H9 (cell line): ENCODE results near the gene AFDN. TPM values are rescaled to one million over a fixed set of nuclear protein-coding genes. Genes with fewer than 3 reads are reported as not detected.

Source experiments
- DNase-seq: peaks from one replicate; pipeline ENCODE4 v3.0.0-alpha.2; 2017
- H2AFZ ChIP-seq: one replicate; pipeline ENCODE4 v1.6.1; 2013; ENCODE audit warnings: mild to moderate bottlenecking, low read length, control low read depth, moderate library complexity
- H2AK5ac ChIP-seq: 2 replicates; pipeline ENCODE4 v1.6.1; 2013; ENCODE audit warnings: low read length, control low read depth, mixed read lengths; ENCODE audit not compliant: insufficient read length
- H2BK120ac ChIP-seq: one replicate; pipeline ENCODE4 v1.6.1; 2013; ENCODE audit warnings: low read depth, mild to moderate bottlenecking, low read length, control low read depth, inconsistent platforms; ENCODE audit not compliant: poor library complexity, severe bottlenecking
- H2BK12ac ChIP-seq: 2 replicates; pipeline ENCODE4 v1.6.1; 2013; ENCODE audit warnings: low read length, control low read depth, mixed read lengths, low read depth; ENCODE audit not compliant: insufficient read length
- H2BK15ac ChIP-seq: 2 replicates; pipeline ENCODE4 v1.6.1; 2013; ENCODE audit warnings: low read depth, low read length, control low read depth
- H2BK20ac ChIP-seq: one replicate; pipeline ENCODE4 v1.6.1; 2013; ENCODE audit warnings: low read depth, mild to moderate bottlenecking, low read length, control low read depth, inconsistent platforms; ENCODE audit not compliant: poor library complexity, severe bottlenecking
- H2BK5ac ChIP-seq: 2 replicates; pipeline ENCODE4 v1.6.1; 2013; ENCODE audit warnings: low read length, control low read depth, mixed read lengths; ENCODE audit not compliant: insufficient read length
- H3K14ac ChIP-seq: 2 replicates; pipeline ENCODE4 v1.6.1; 2013; ENCODE audit warnings: low read length, control low read depth; ENCODE audit not compliant: insufficient read depth
- H3K18ac ChIP-seq: 2 replicates; pipeline ENCODE4 v1.6.1; 2013; ENCODE audit warnings: low read depth, mild to moderate bottlenecking, mixed read lengths, low read length, control low read depth; ENCODE audit not compliant: insufficient read length
- H3K23ac ChIP-seq: 2 replicates; pipeline ENCODE4 v1.6.1; 2013; ENCODE audit warnings: low read length, control low read depth, mixed read lengths, low read depth; ENCODE audit not compliant: insufficient read length
- H3K23me2 ChIP-seq: 2 replicates; pipeline ENCODE4 v1.6.1; 2013; ENCODE audit warnings: low read depth, mild to moderate bottlenecking, mixed read lengths, low read length, control low read depth; ENCODE audit not compliant: insufficient read length, poor library complexity, severe bottlenecking
- H3K27ac ChIP-seq: 2 replicates; pipeline ENCODE4 v1.5.1; 2013; ENCODE audit warnings: low read length, control low read depth, mixed read lengths, low read depth; ENCODE audit not compliant: insufficient read length
- H3K27me3 ChIP-seq: 2 replicates; pipeline ENCODE4 v1.6.1; 2013; ENCODE audit warnings: low read length, control low read depth, inconsistent platforms; ENCODE audit not compliant: insufficient read depth
- H3K4ac ChIP-seq: 2 replicates; pipeline ENCODE4 v1.6.1; 2013; ENCODE audit warnings: low read depth, mild to moderate bottlenecking, control low read depth, inconsistent platforms, low read length, moderate library complexity
- H3K4me1 ChIP-seq: 2 replicates; pipeline ENCODE4 v1.6.1; 2013; ENCODE audit warnings: low read length, control low read depth, inconsistent platforms; ENCODE audit not compliant: insufficient read depth
- H3K4me2 ChIP-seq: 2 replicates; pipeline ENCODE4 v1.6.1; 2013; ENCODE audit warnings: low read length, control low read depth, mixed read lengths; ENCODE audit not compliant: insufficient read length, insufficient read depth
- H3K56ac ChIP-seq: 2 replicates; pipeline ENCODE4 v1.6.1; 2013; ENCODE audit warnings: low read depth, mild to moderate bottlenecking, mixed read lengths, low read length, control low read depth; ENCODE audit not compliant: insufficient read length
- H3K79me1 ChIP-seq: 2 replicates; pipeline ENCODE4 v1.6.1; 2013; ENCODE audit warnings: low read depth, mild to moderate bottlenecking, moderate library complexity, low read length, control low read depth, inconsistent platforms; ENCODE audit not compliant: insufficient read depth, poor library complexity, severe bottlenecking
- H3K79me2 ChIP-seq: 2 replicates; pipeline ENCODE4 v1.6.1; 2013; ENCODE audit warnings: low read length, control low read depth, inconsistent platforms; ENCODE audit not compliant: insufficient read depth
- H3K9ac ChIP-seq: 2 replicates; pipeline ENCODE4 v1.6.1; 2013; ENCODE audit warnings: low read length, control low read depth, mixed read lengths; ENCODE audit not compliant: insufficient read length; ENCODE audit errors: extremely low read depth
- H3K9me3 ChIP-seq: one replicate; pipeline ENCODE4 v1.6.1; 2013; ENCODE audit warnings: low read depth, low read length, inconsistent platforms; ENCODE audit not compliant: control insufficient read depth
- H3T11ph ChIP-seq: one replicate; pipeline ENCODE4 v1.6.1; 2013; ENCODE audit warnings: mild to moderate bottlenecking, low read length, control low read depth, inconsistent platforms
- H4K20me1 ChIP-seq: one replicate; pipeline ENCODE4 v1.6.1; 2013; ENCODE audit not compliant: control insufficient read depth, insufficient read length, insufficient read depth
- H4K5ac ChIP-seq: 2 replicates; pipeline ENCODE4 v1.6.1; 2013; ENCODE audit warnings: low read depth, mild to moderate bottlenecking, mixed read lengths, low read length, control low read depth; ENCODE audit not compliant: insufficient read length
- H4K8ac ChIP-seq: replicated peaks from 2 replicates; pipeline ENCODE4 v1.6.1; 2013; ENCODE audit warnings: low read length, control low read depth, mixed read lengths, low read depth; ENCODE audit not compliant: insufficient read length
- H4K91ac ChIP-seq: 2 replicates; pipeline ENCODE4 v1.6.1; 2013; ENCODE audit warnings: low read depth, mild to moderate bottlenecking, moderate library complexity, mixed read lengths, low read length, control low read depth; ENCODE audit not compliant: insufficient read length
- H3K27ac Mint-ChIP-seq, 3 experiments: 2 replicates in 2 of 3; 3 replicates in 1 of 3; pipeline ENCODE4 v1.8.0; 2020 to 2021; ENCODE audit warnings: mixed read lengths in 3 of 3, mild to moderate bottlenecking in 1 of 3, moderate library complexity in 1 of 3
- H3K27me3 Mint-ChIP-seq: 2 replicates; pipeline ENCODE4 v1.8.0; 2021; ENCODE audit warnings: low read depth, mild to moderate bottlenecking, moderate library complexity, mixed read lengths
- H3K36me3 Mint-ChIP-seq, 3 experiments: 2 replicates in 2 of 3; 3 replicates in 1 of 3; pipeline ENCODE4 v1.8.0; 2020 to 2021; ENCODE audit warnings: low read depth in 3 of 3, mixed read lengths in 3 of 3; ENCODE audit not compliant: insufficient read depth in 1 of 3
- H3K4me1 Mint-ChIP-seq, 2 experiments: 2 replicates each; pipeline ENCODE4 v1.8.0; 2020; ENCODE audit warnings: mixed read lengths in 2 of 2
- H3K4me3 Mint-ChIP-seq, 2 experiments: 2 replicates in 1 of 2; 3 replicates in 1 of 2; pipeline ENCODE4 v1.8.0; 2020 to 2021; ENCODE audit warnings: mild to moderate bottlenecking in 2 of 2, mixed read lengths in 2 of 2, moderate library complexity in 1 of 2
- H3K9me3 Mint-ChIP-seq, 2 experiments: 2 replicates in 1 of 2; 3 replicates in 1 of 2; pipeline ENCODE4 v1.8.0; 2020; ENCODE audit warnings: mild to moderate bottlenecking in 2 of 2, mixed read lengths in 2 of 2, moderate library complexity in 1 of 2
- CTCF ChIP-seq: fragments of 200-600 bp; sonication (generic); conservative IDR thresholded peaks from 3 replicates; pipeline ENCODE4 v1.8.0; 2021; ENCODE audit warnings: antibody characterized with exemption, mild to moderate bottlenecking
- WGBS: extraction: QIAGEN DNeasy Blood & Tissue Kit; methylation state at CpG from one replicate; pipeline ENCODE4 v1.1.7; 2013; ENCODE audit warnings: missing lambda C conversion rate, low lambda C conversion rate, mixed read lengths; ENCODE audit not compliant: insufficient read length; ENCODE audit errors: extremely low coverage; 5-methylcytosine and 5-hydroxymethylcytosine counted together
- total RNA-seq: library from RNA; stranded (reverse); gene quantifications from 2 replicates; pipeline ENCODE4 v1.2.1, GENCODE V29; 2021

AFDN gene
- total RNA-seq, 1 experiment from 2014 or later: 157 TPM

GRCh38 chr6:167988945-167989841 lies 162.5 kb downstream of the AFDN start:
- Histone ChIP-seq H4K91ac (no peak overlapping the region), H3K27ac (no peak overlapping the region), H3K56ac (no peak overlapping the region), H3K4me2 (no peak overlapping the region), H2BK120ac (no peak overlapping the region), H3K9me3 (no peaks in the 10 kb centered on the region), H3K23me2 (no peaks in the 10 kb centered on the region), H3K79me1 (no peaks in the 10 kb centered on the region), H2BK20ac (no peak overlapping the region), H3K18ac (no peak overlapping the region), H3K23ac (no peak overlapping the region), H3K4ac (no peak overlapping the region), H2BK15ac (no peak overlapping the region), H3K4me1 (no peaks in the 10 kb centered on the region), H4K5ac (no peak overlapping the region), H4K8ac (no peak overlapping the region), H4K20me1 (no peaks in the 10 kb centered on the region), H3K14ac (no peak overlapping the region), H3K27me3 (no peaks in the 10 kb centered on the region), H2BK12ac (no peak overlapping the region), H3T11ph (no peak overlapping the region), H2BK5ac (no peak overlapping the region), H2AK5ac (no peak overlapping the region), H2AFZ (no peak overlapping the region), H3K9ac (no peak overlapping the region), H3K79me2 (no peaks in the 10 kb centered on the region)
- peaks cover 0 to 8% (median 2%) of the 10 kb centered on the region in 3 experiments; a peak in 1 of 7 replicates for H3K36me3 Mint-ChIP-seq
- H3K27ac Mint-ChIP-seq: no peak overlapping the region
- H3K9me3 Mint-ChIP-seq: peaks cover 7 to 11% of the 10 kb centered on the region in 2 experiments; a peak in 4 of 5 replicates
- no CpG with 5 or more reads among the region's 36 CpGs for WGBS
- no peak for TF ChIP-seq CTCF
- no peak for DNase-seq
- H3K27me3 Mint-ChIP-seq: peaks cover 2% of the 10 kb centered on the region
- no peaks in the 10 kb centered on the region for H3K4me1 Mint-ChIP-seq
- no peak overlapping the region for H3K4me3 Mint-ChIP-seq
